GM18505 (cell line): ENCODE data around the gene SCTR.

Experiments
- ATAC-seq: cut with Tn5 transposase; IDR thresholded peaks from one replicate; pipeline ENCODE4 v1.9.1; 2021; ENCODE audit not compliant: unreplicated experiment
- POLR2A ChIP-seq: IDR thresholded peaks from 4 replicates; pipeline ENCODE4 v1.6.1; 2011; ENCODE audit warnings: borderline replicate concordance; ENCODE audit not compliant: insufficient read depth, insufficient read length; ENCODE audit errors: extremely low read depth

SCTR gene

GRCh38 chr2:119519057-119519408 lies 5.2 kb downstream of the SCTR start:
- TF ChIP-seq POLR2A = no peak
- no peak for ATAC-seq

DNA sequence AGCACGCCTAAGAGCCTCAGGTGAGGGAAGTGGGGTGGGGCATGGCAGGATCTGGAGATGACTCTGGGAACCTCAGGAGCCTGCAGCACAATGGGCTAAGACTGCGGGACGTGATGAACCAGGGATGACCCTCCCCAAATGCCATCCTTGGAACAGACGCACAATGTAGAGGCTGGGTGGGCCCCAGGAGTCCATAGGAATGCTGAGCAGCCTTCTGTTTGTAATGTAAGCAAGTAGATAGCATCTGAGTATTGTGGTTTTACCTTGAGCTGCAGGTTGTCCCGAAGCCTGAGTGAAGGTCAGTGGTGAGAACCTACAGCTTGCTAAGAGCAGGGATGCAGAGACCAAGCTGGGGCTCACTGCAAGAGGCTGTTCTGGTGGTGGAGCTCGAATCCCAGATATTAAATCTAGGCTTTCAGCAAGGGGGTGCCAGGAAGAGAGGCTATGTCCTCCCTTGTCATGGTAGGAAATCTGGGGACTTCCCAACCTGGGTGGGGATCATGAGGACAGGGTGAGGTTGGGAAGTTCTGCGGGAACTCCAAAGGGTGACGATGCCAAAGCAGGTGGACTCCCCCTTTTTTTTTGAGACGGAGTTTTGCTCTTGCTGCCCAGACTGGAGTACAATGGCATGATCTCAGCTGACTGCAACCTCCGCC lies 5.8 kb downstream of the SCTR start:
- no peak for TF ChIP-seq POLR2A
- ATAC-seq = no peak

GRCh38 chr2:119517433-119517832 lies 6.8 kb downstream of the SCTR start:
- peak; percentile 88 for ATAC-seq
- TF ChIP-seq POLR2A = no peak

- ATAC-seq = no peak
These were observed 8.2 kb downstream of the SCTR start for GRCh38 chr2:119516121-119516520.

DNA sequence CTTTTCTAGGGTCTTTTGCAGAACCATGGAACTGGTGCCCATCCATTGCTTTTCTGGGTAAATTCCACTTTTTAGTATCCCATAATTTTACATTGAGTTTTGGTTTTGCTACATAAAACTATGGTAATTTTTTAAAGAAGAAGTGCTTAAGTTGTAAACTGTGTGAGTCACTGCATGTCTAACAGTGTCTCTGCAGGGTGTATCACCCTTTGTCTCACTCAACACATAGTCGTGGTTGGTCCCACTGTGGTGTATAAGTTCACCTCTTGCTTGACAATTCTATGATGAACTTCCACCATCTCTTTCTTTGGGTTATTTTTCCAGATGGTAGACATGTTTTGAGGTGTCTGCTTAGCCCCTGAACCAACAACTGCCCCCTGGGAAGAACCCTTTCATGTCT lies 10.5 kb downstream of the SCTR start:
- no peak for TF ChIP-seq POLR2A
- ATAC-seq = no peak

More at GRCh38 chr2:119516121-119516520, 8.2 kb downstream of the SCTR start:
- no peak for TF ChIP-seq POLR2A

GRCh38 chr2:119512946-119513345 lies 11.3 kb downstream of the SCTR start:
- no peak for TF ChIP-seq POLR2A
- ATAC-seq = no peak

- no peak for TF ChIP-seq POLR2A
- ATAC-seq = no peak
These were observed 12.3 kb downstream of the SCTR start for GRCh38 chr2:119511989-119512388.

DNA sequence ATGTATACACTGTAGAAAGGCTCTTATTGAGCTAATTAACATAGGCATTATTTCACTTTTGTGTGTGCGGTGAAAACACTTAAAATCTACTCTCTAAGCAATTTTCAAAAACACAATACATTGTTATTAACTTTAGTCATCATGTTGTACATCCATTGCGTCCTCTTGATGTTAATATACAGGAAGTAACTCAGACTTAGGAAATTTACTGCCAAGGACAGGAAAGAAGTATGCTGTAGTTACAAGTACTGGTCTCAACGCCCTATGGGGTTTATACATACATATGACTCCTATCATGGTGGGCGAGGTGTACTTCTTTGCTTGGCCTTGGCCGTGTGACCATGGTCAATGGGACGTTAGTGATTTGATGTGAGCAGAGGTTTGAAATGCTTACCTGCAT lies 15.5 kb downstream of the SCTR start:
- ATAC-seq = no peak

DNA sequence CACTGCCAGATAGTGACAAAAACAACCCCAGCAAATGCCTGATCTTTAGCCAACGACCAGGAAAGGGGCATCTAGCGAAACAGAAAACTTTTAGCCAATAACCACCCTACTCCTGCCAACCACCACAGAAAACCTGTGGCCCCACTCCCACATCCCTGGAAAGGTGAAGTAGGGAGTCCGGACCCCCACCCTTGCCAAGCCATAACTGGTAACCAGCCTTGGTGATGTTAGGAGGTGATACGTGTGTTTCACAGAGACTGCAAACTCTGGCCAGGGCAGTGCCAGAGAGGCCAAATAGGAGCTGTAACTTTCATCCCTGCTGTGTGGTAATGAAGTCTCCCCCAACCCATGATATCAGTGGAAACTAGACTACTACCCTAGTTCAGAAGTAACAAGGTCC lies 27.6 kb downstream of the SCTR start:
- no peak for ATAC-seq
- TF ChIP-seq POLR2A = no peak

More for the DNA sequence above, 15.5 kb downstream of the SCTR start:
- no peak for TF ChIP-seq POLR2A

DNA sequence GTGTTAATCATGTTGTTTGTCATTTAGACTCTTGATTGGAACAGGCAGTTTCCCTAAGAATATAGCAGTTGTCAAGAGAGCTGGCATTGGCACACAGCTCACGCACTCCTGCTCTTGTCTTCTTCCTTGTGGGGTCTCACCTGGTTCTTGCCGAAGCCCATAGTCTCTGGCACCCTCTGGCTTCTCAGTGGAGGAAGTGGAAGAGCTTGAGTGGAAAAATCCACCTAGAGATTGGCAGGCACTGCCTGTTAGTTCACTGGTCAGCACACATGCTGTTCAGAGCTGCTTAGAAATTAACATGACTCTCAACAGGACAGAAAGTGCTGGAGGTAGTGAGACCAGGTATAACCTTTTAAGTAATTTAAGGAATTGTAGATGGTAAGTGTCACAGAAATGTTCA lies 28.3 kb downstream of the SCTR start:
- TF ChIP-seq POLR2A = no peak
- ATAC-seq = no peak

- no peak for ATAC-seq
- no peak for TF ChIP-seq POLR2A
These were observed 30.0 kb downstream of the SCTR start for GRCh38 chr2:119494163-119494790.

- TF ChIP-seq POLR2A = no peak
- no peak for ATAC-seq
These were observed 32.3 kb downstream of the SCTR start for GRCh38 chr2:119491776-119492525.

- no peak for TF ChIP-seq POLR2A
- no peak for ATAC-seq
These were observed 33.6 kb downstream of the SCTR start for GRCh38 chr2:119490653-119491195.

GRCh38 chr2:119490106-119490505 lies 34.2 kb downstream of the SCTR start:
- no peak for TF ChIP-seq POLR2A

GRCh38 chr2:119489232-119489952 lies 34.9 kb downstream of the SCTR start:
- ATAC-seq = no peak
- no peak for TF ChIP-seq POLR2A

More at GRCh38 chr2:119490106-119490505, 34.2 kb downstream of the SCTR start:
- no peak for ATAC-seq
